MCF 10A (cell line): Measurements from ENCODE around the gene RANBP3L. TPM values are rescaled to one million over a fixed set of nuclear protein-coding genes. Genes with fewer than 3 reads are reported as not detected.

ENCODE experiments used
- BruUV-seq: library from RNA; stranded (reverse); fragments of 400-500 nt; replicated peaks from 2 replicates; lab custom pipeline; 2021; lab: Mats Ljungman, UMichigan
- CTCF ChIA-PET: fragments of 300-600 bp; sonication (Branson Sonifier 250); formaldehyde crosslinking; extraction: SDS; loops from one replicate; lab custom pipeline; 2021; ENCODE audit warnings: antibody characterized with exemption, inconsistent platforms; lab: Yijun Ruan, JAX
- POLR2A ChIA-PET: fragments of 300-600, 350-650 bp; sonication (Branson Sonifier 250); formaldehyde crosslinking; extraction: SDS; loops from one replicate; lab custom pipeline; 2020; ENCODE audit warnings: antibody characterized with exemption, inconsistent platforms; lab: Yijun Ruan, JAX
- DNase-seq: peaks from one replicate; pipeline ENCODE4 v3.0.0-alpha.2; 2018; ENCODE audit not compliant: unreplicated experiment
- H3K27ac Mint-ChIP-seq: one replicate; pipeline ENCODE4 v1.8.0; 2022; ENCODE audit warnings: mild to moderate bottlenecking, low read depth, mixed read lengths; ENCODE audit not compliant: unreplicated experiment
- H3K27me3 Mint-ChIP-seq: one replicate; pipeline ENCODE4 v1.8.0; 2022; ENCODE audit warnings: mixed read lengths; ENCODE audit not compliant: insufficient read depth, unreplicated experiment
- H3K36me3 Mint-ChIP-seq: one replicate; pipeline ENCODE4 v1.8.0; 2022; ENCODE audit warnings: mild to moderate bottlenecking, moderate library complexity, mixed read lengths; ENCODE audit not compliant: insufficient read depth, unreplicated experiment
- H3K4me1 Mint-ChIP-seq: one replicate; pipeline ENCODE4 v1.8.0; 2022; ENCODE audit warnings: mixed read lengths; ENCODE audit not compliant: insufficient read depth, unreplicated experiment
- H3K4me3 Mint-ChIP-seq: one replicate; pipeline ENCODE4 v1.8.0; 2022; ENCODE audit warnings: mild to moderate bottlenecking, moderate library complexity, mixed read lengths; ENCODE audit not compliant: unreplicated experiment
- H3K9me3 Mint-ChIP-seq: one replicate; pipeline ENCODE4 v1.8.0; 2022; ENCODE audit warnings: mixed read lengths; ENCODE audit not compliant: unreplicated experiment
- intact Hi-C: fragments of 100-400 bp; cut with micrococcal nuclease; formaldehyde crosslinking; loops from 2 replicates; pipeline ENCODE4 v1.14.1; 2022
- total RNA-seq: library from RNA; stranded (reverse); gene quantifications from 2 replicates; pipeline ENCODE4 v1.2.3, GENCODE V29; 2022
- TF ChIP-seq, protein P1 (sequence below): fragments of 200-600 bp; IDR thresholded peaks from one replicate; pipeline ENCODE4 v1.8.0; 2022; ENCODE audit warnings: antibody characterized with exemption, mild to moderate bottlenecking; ENCODE audit not compliant: unreplicated experiment

Gene RANBP3L
- total RNA-seq, 1 experiment from 2014 or later: not detected

DNA sequence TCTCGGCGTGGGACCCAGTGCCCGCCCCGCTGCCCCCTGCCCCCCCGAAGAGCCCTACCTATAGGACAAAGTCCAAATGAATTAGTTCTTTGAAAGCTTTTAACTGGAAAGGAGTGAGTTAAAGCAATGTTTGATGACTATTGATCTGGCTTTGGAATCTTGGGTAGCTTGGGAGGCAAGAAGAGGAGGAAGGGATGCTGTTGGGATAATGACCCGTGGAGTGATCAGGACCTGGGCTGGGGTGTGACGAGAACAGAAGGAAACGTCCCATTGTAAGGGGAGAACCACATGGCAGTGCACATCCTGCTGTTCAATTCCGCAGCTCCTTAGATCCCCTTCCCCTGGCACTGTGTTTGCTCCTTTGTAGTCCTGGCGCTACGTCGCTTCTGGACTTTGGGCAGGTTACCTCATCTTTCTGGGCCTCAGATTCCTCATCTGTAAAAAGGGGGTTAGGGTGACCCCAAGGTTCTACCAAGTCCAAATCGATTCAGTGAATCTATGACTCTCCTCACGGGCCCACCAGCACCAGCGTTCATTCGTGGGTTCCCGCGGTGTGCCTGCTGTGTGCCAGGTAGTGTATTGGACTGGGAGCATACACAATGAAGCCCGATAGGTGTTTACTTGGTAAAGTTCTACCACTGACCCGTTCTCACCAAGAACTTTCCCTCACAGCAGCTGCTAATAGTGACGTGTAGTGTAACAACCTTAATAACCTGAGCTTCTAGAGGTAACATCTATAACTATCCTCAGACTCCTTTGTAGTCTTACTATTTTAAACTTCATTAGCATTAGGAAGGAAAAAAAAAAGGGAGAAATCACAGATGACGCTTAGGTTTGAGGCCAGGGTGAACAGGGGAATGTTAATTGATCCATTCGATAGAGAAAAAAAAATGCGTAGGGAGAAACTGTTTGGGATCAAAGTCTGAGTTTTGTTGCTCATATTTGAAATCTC, 58.9 kb downstream of the RANBP3L start:
- Mint-ChIP-seq H3K36me3 (no peaks in the 10 kb centered on the region), H3K27ac (peak overlapping the region; percentile 98), H3K4me1 (peaks cover 31% of the 10 kb centered on the region), H3K27me3 (no peaks in the 10 kb centered on the region), H3K4me3 (peak overlapping the region; percentile 86), H3K9me3 (no peaks in the 10 kb centered on the region)
- TF ChIP-seq, protein P1, sequence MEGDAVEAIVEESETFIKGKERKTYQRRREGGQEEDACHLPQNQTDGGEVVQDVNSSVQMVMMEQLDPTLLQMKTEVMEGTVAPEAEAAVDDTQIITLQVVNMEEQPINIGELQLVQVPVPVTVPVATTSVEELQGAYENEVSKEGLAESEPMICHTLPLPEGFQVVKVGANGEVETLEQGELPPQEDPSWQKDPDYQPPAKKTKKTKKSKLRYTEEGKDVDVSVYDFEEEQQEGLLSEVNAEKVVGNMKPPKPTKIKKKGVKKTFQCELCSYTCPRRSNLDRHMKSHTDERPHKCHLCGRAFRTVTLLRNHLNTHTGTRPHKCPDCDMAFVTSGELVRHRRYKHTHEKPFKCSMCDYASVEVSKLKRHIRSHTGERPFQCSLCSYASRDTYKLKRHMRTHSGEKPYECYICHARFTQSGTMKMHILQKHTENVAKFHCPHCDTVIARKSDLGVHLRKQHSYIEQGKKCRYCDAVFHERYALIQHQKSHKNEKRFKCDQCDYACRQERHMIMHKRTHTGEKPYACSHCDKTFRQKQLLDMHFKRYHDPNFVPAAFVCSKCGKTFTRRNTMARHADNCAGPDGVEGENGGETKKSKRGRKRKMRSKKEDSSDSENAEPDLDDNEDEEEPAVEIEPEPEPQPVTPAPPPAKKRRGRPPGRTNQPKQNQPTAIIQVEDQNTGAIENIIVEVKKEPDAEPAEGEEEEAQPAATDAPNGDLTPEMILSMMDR: no peak
- intact Hi-C loops: loop anchor here (1.0 to 5.0 kb wide), 2 partner anchors 62 to 66 kb away; no protein-coding TSS in a partner anchor
- POLR2A ChIA-PET: interaction anchor here (0.6 to 2.4 kb wide), 21 partner anchors 12 to 1828 kb away, joined by 3 to 19 read pairs (median 4); partner anchors contain the start of genes LMBRD2, RANBP3L, SKP2 and SLC1A3
- TSS peak; percentile 67 for BruUV-seq
- no peak for DNase-seq
- CTCF ChIA-PET: interaction anchor here (0.6 to 2.7 kb wide), 14 partner anchors 9 to 702 kb away, joined by 3 to 17 read pairs (median 4); no protein-coding TSS in a partner anchor

DNA sequence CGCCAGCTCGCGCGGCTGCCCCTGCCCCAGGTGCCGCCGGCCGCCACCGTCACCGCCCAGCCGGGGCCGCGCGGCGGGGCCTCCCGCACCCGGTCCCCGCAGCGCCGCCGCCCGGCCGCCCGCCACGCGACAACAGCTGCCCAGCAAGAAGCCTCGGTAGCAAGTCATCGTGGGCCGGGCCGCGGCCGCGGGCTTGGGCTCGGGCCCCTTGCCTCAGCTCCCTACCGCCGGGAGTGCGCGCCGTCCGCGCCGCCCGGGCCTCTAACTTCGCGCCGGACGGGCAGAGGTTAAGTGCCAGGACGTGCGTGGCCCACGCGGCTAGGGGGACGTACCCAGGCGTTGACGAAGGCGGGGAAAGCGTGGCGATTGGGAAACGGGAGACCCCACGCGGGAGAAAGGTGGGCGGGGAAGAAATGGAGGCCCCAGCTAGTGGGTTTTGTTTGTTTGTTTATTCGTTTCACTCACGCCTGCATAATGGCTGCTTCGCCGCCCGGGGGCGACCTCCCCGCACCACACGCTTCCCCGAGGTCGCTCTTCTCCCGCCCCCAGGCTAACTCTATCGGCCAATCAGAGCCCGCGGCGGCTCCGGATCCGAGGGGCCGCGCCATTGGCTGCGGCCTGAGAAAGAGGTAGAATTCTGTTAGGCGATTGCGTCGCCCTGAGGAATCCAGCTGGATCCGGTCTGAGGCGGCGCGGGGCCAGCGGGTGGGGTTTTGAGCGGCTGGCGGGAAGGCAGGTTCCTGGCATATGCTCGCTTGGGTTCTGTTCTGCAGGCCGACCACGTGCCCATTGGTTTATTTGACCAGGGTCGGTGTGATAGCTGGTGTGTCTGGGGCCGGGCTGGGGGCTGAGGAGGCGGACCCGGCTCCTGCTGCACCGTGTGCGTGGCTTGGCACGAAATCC, 59.8 kb downstream of the RANBP3L start, which contains the start of gene NADK2:
Gene NADK2, minus strand, starts transcription at position 295 of the 903 bp plus-strand sequence. Its CDS starts 127 bp downstream, at position 168.
- POLR2A ChIA-PET: interaction anchor here (0.6 to 2.9 kb wide), 27 partner anchors 9 to 1828 kb away, joined by 3 to 19 read pairs (median 4); partner anchors contain the start of genes LMBRD2, RANBP3L, SKP2 and SLC1A3
- CTCF ChIA-PET: interaction anchor here (0.6 to 2.7 kb wide), 20 partner anchors 10 to 702 kb away, joined by 3 to 17 read pairs (median 3); partner anchors contain the start of gene LMBRD2
- no peaks in the 10 kb centered on the region for H3K36me3 Mint-ChIP-seq
- TF ChIP-seq, protein P1: peak; percentile 55
- H3K4me3 Mint-ChIP-seq: peak within 1 kb of the TSS; percentile 86
- H3K9me3 Mint-ChIP-seq: no peaks in the 10 kb centered on the region
- intact Hi-C loops: loop anchor here (1.0 to 5.0 kb wide), 2 partner anchors 63 to 65 kb away; no protein-coding TSS in a partner anchor
- H3K27me3 Mint-ChIP-seq: no peaks in the 10 kb centered on the region
- peak; percentile 97 for DNase-seq
- BruUV-seq: no TSS peak
- peaks cover 35% of the 10 kb centered on the region for H3K4me1 Mint-ChIP-seq
- H3K27ac Mint-ChIP-seq: peak within 1 kb of the TSS; percentile 98

DNA sequence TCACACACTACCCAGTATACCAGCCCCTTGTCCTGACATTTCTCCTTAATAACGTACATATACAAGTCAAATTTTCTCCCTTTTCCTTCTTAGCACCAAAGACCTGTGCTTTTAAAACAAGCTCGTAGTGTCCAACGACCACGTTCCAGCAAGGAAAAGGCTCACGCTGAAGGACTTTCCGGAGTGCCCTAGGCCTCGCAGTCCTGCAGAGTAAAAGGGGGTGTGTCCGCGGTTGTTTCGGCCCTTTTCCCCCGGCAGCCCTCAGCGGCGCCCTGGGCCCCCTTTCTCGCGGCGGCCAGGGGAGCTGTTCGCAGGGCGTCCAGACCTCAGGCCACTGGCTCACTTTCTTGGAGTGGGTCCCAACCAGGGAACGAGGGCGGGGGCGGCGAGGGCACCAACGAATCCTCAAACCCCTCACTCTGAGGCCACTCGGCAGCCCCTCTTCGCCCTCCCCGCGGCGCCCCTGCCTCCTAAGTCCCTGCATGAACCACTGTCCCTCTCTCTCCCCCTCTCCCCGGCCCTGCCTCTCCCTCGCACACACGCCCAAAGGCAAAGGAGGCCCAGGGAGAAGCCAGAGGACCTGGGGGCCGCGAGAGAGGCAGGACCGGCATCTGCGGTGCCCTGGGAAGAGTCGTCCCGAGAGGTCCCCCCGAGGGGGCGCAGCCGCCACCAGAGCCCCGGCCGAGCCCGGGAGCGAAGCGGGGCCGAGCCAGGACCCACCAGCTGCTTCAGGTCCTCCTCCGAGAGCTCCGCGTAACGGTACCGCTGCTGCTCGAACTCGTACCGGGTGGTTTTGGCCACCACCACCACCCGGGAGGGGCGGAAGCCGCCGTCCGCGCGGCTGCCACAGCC, 60.7 kb downstream of the RANBP3L start:
- CTCF ChIA-PET: interaction anchor here (0.7 to 2.7 kb wide), 16 partner anchors 9 to 471 kb away, joined by 3 to 17 read pairs (median 5); no protein-coding TSS in a partner anchor
- intact Hi-C loops: loop anchor here (5.0 kb wide), 1 partner anchor 64 kb away; no protein-coding TSS in a partner anchor
- DNase-seq: peak; percentile 63
- TF ChIP-seq, protein P1: no peak
- peak overlapping the region; percentile 98 for H3K27ac Mint-ChIP-seq
- POLR2A ChIA-PET: interaction anchor here (0.6 to 2.9 kb wide), 23 partner anchors 10 to 1311 kb away, joined by 3 to 19 read pairs (median 4); partner anchors contain the start of genes LMBRD2, RANBP3L, SKP2 and SLC1A3
- BruUV-seq: no TSS peak
- H3K4me3 Mint-ChIP-seq: peak overlapping the region; percentile 86
- H3K4me1 Mint-ChIP-seq: peaks cover 42% of the 10 kb centered on the region
- H3K27me3 Mint-ChIP-seq: no peaks in the 10 kb centered on the region
- H3K9me3 Mint-ChIP-seq: no peaks in the 10 kb centered on the region
- no peaks in the 10 kb centered on the region for H3K36me3 Mint-ChIP-seq
